Liver (tissue), 9 donors: ENCODE results near the gene SAMD1. TPM values are rescaled to one million over a fixed set of nuclear protein-coding genes. Genes with fewer than 3 reads are reported as not detected.

ENCODE experiments used
- DNase-seq: peaks from one replicate; pipeline ENCODE4 v3.0.0-alpha.2; 2017; ENCODE audit warnings: low spot score
- H3K27ac ChIP-seq, 2 donors: one replicate each; pipeline ENCODE4 v1.7.0; 2013; ENCODE audit warnings: inconsistent platforms in 2 of 2, low read length in 2 of 2, control low read depth in 1 of 2, low read depth in 1 of 2, mild to moderate bottlenecking in 1 of 2
- H3K27me3 ChIP-seq, 4 donors: one replicate each; pipeline versions ENCODE4 v1.6.1 to v1.7.0; 2013; ENCODE audit warnings: low read length in 3 of 4, inconsistent platforms in 1 of 4, mild to moderate bottlenecking in 1 of 4, moderate library complexity in 1 of 4; ENCODE audit not compliant: control insufficient read depth in 4 of 4, insufficient read depth in 4 of 4
- H3K36me3 ChIP-seq, 4 donors: one replicate each; pipeline versions ENCODE4 v1.6.1 to v1.7.0; 2013; ENCODE audit warnings: low read length in 3 of 4, mild to moderate bottlenecking in 3 of 4, low read depth in 1 of 4, moderate library complexity in 1 of 4; ENCODE audit not compliant: control insufficient read depth in 4 of 4, insufficient read depth in 3 of 4
- H3K4me1 ChIP-seq, 4 donors: one replicate each; pipeline versions ENCODE4 v1.6.1 to v1.7.0; 2013; ENCODE audit warnings: low read length in 3 of 4, mild to moderate bottlenecking in 3 of 4, moderate library complexity in 1 of 4; ENCODE audit not compliant: control insufficient read depth in 4 of 4, insufficient read depth in 4 of 4
- H3K4me3 ChIP-seq, 3 donors: one replicate each; pipeline versions ENCODE4 v1.6.1 to v1.7.0; 2013; ENCODE audit warnings: low read length in 3 of 3, control low read depth in 1 of 3, low read depth in 1 of 3, mild to moderate bottlenecking in 1 of 3
- H3K9ac ChIP-seq, 2 donors: one replicate each; pipeline ENCODE4 v1.7.0; 2013; ENCODE audit warnings: low read length in 2 of 2, mild to moderate bottlenecking in 2 of 2, moderate library complexity in 2 of 2, control low read depth in 1 of 2, low read depth in 1 of 2
- H3K9me3 ChIP-seq, 4 donors: one replicate each; pipeline versions ENCODE4 v1.6.1 to v1.7.0; 2013; ENCODE audit warnings: low read length in 3 of 4; ENCODE audit not compliant: control insufficient read depth in 4 of 4
- EGR1 ChIP-seq, 2 donors: IDR thresholded peaks; 2 replicates each; pipeline ENCODE4 v1.6.1; 2016 to 2018; ENCODE audit warnings: antibody characterized with exemption in 2 of 2, low read depth in 2 of 2
- FOXA1 ChIP-seq: IDR thresholded peaks from 2 replicates; pipeline ENCODE4 v1.6.1; 2016; ENCODE audit warnings: antibody characterized with exemption
- FOXA2 ChIP-seq: IDR thresholded peaks from 2 replicates; pipeline ENCODE4 v1.6.1; 2016; ENCODE audit warnings: antibody characterized with exemption
- GABPA ChIP-seq, 2 donors: IDR thresholded peaks in 1 of 2; conservative IDR thresholded peaks in 1 of 2; 2 replicates each; pipeline ENCODE4 v1.6.1; 2016; ENCODE audit warnings: antibody characterized with exemption in 2 of 2, mild to moderate bottlenecking in 1 of 2, moderate library complexity in 1 of 2
- HNF4A ChIP-seq, 2 donors: conservative IDR thresholded peaks; 2 replicates each; pipeline ENCODE4 v1.6.1; 2016; ENCODE audit warnings: antibody characterized with exemption in 2 of 2, mild to moderate bottlenecking in 2 of 2
- HNF4G ChIP-seq: IDR thresholded peaks from 2 replicates; pipeline ENCODE4 v1.6.1; 2016; ENCODE audit warnings: antibody characterized with exemption
- JUND ChIP-seq, 2 donors: IDR thresholded peaks; 2 replicates each; pipeline ENCODE4 v1.6.1; 2016; ENCODE audit warnings: antibody characterized with exemption in 2 of 2
- NR2F2 ChIP-seq: IDR thresholded peaks from 2 replicates; pipeline ENCODE4 v1.6.1; 2016; ENCODE audit warnings: antibody characterized with exemption
- RAD21 ChIP-seq, 2 donors: IDR thresholded peaks; 2 replicates each; pipeline ENCODE4 v1.6.1; 2016; ENCODE audit warnings: antibody characterized with exemption in 2 of 2, mild to moderate bottlenecking in 2 of 2
- RXRA ChIP-seq, 2 donors: IDR thresholded peaks; 2 replicates each; pipeline ENCODE4 v1.6.1; 2017 to 2018; ENCODE audit warnings: antibody characterized with exemption in 2 of 2, mild to moderate bottlenecking in 1 of 2
- SP1 ChIP-seq: IDR thresholded peaks from 2 replicates; pipeline ENCODE4 v1.6.1; 2018; ENCODE audit warnings: antibody characterized with exemption, mild to moderate bottlenecking
- TAF1 ChIP-seq: conservative IDR thresholded peaks from 2 replicates; pipeline ENCODE4 v1.6.1; 2016; ENCODE audit warnings: antibody characterized with exemption, mild to moderate bottlenecking
- YY1 ChIP-seq: IDR thresholded peaks from 2 replicates; pipeline ENCODE4 v1.6.1; 2016; ENCODE audit warnings: antibody characterized with exemption, mild to moderate bottlenecking
- WGBS: extraction: QIAGEN DNeasy Blood & Tissue Kit; methylation state at CpG from one replicate; pipeline ENCODE4 v1.1.7; 2013; 5-methylcytosine and 5-hydroxymethylcytosine counted together
- polyA plus RNA-seq, 2 donors: library from polyadenylated mRNA; stranded (reverse) in 1 of 2; unstranded in 1 of 2; fragments of 200-250 nt in 1 of 2; fragments of >200 nt in 1 of 2; fragmentation: Nextera tagmentation in 1 of 2; extraction: Ambion mirVana in 1 of 2; gene quantifications; one replicate each; pipeline versions ENCODE4 v1.2.1 to v1.2.3, GENCODE V29; 2013 to 2015
- total RNA-seq, 2 donors: library from RNA; depleted of rRNA; stranded (reverse); fragments of >200 nt; gene quantifications; one replicate each; pipeline ENCODE4 v1.2.3, GENCODE V29; 2014
- TF ChIP-seq, protein P1 (sequence below): fragments of 150-350 bp; IDR thresholded peaks from 2 replicates; pipeline ENCODE4 v1.5.1; 2017; ENCODE audit warnings: improper control_type of control experiment, low read depth, low read length; ENCODE audit not compliant: missing input control
- TF ChIP-seq, protein P2 (sequence below): IDR thresholded peaks from 2 replicates; pipeline ENCODE4 v1.6.1; 2016; ENCODE audit warnings: antibody characterized with exemption, mild to moderate bottlenecking
- TF ChIP-seq, protein P3 (sequence below): IDR thresholded peaks from 2 replicates; pipeline ENCODE4 v1.6.1; 2016; ENCODE audit warnings: antibody characterized with exemption
- TF ChIP-seq, protein P4 (sequence below): IDR thresholded peaks from 2 replicates; pipeline ENCODE4 v1.6.1; 2016; ENCODE audit warnings: antibody characterized with exemption
- TF ChIP-seq, protein P5 (sequence below): IDR thresholded peaks from 2 replicates; pipeline ENCODE4 v1.6.1; 2016; ENCODE audit warnings: antibody characterized with exemption
- donor health status: healthy.
- donor health status: healthy.
- donor health status: healthy.
- donor health status: healthy.
- donor health status: healthy.

SAMD1 gene
- total and polyA plus RNA-seq, 4 donors, result 2.1 to 33.0 (median 9.0) TPM

DNA sequence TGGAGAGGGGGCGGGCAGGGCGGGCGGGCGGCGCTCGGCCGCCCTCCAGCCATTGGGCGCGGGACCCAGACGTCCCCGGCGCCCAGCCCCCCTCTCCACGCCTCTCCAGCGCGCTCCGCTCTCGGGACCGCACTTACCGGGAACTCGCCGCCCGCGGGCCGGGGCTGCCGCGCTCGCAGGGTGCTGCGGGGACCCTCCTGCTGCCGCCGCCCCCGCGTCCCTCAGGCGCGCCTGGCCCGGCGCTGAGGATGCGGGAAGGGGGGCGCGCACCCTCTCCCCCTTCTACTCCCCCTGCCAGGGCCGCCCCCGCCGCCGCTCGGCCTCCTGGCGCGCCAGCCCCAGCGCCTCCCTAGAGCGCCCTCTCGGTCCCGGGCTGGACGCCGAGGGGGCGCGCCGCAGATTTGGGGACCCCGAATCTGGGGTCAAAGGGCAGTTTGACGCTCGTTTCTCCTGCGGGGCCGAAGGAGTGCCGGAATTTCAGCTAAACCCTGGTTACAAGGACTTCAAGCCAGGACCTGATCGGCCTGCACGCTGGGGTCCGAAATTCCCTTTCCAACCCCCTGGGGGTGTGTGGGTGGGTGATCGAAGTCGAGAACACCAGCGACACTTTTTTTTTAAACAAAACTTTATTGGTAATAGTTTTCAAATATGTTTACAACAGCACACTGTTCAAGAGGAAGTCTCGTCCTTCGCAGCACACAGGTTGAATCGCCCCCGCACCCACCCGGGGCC, 696 bp upstream of the SAMD1 start (continued):
- TF ChIP-seq, protein P1, sequence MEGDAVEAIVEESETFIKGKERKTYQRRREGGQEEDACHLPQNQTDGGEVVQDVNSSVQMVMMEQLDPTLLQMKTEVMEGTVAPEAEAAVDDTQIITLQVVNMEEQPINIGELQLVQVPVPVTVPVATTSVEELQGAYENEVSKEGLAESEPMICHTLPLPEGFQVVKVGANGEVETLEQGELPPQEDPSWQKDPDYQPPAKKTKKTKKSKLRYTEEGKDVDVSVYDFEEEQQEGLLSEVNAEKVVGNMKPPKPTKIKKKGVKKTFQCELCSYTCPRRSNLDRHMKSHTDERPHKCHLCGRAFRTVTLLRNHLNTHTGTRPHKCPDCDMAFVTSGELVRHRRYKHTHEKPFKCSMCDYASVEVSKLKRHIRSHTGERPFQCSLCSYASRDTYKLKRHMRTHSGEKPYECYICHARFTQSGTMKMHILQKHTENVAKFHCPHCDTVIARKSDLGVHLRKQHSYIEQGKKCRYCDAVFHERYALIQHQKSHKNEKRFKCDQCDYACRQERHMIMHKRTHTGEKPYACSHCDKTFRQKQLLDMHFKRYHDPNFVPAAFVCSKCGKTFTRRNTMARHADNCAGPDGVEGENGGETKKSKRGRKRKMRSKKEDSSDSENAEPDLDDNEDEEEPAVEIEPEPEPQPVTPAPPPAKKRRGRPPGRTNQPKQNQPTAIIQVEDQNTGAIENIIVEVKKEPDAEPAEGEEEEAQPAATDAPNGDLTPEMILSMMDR, result peak; percentile 10
- TF ChIP-seq HNF4A (conservative IDR thresholded peaks at IDR 0.05) (peak in 1 of 2 donors; percentile 34), NR2F2 (peak; percentile 57)

DNA sequence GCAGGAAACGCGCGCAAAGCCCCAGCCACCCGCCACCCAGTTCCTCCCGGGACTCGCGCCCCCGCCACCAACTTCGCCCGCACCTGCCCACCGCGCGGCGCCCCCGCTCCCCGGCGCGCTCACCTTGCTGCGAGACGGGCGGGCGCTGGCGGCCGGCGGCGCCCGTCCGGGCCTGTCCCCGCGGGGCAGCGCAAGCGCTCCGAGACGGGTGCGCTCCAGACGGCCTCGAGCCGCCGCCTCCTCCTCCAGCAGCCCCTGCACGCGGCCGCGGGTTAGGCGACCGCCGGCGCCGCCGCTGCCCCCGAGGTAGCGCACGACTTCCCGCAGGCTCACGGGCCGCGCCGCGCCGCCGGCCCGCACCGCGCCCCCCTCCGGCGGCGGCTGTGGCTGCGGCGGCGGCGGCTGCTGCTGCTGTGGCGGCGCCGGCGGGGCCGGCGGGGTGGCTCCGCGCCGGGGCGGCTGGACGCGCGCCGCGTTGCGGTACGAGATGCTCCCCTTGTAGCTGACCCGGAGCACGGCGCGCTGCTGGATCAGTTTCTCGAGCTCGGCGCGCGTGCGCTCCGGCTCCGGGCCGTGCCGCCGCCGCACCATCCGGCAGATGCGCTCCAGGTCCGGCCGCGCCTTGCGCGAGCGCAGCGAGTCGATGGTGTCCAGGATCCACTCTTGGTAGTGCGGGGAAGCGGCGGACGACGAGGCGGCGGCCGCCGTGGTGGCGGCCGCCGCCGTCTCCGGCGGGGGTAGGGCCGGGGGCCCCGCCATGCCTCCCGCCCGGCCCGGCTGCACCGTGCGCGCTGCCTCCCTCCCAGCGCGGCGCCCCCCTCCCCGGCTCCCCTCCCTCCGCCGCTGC, 666 bp downstream of the SAMD1 start:
- WGBS, result 2% methylated on average over 140 of the region's 142 CpGs
- Histone ChIP-seq H3K36me3 (peaks cover 0 to 1% (median 0%) of the 10 kb centered on the region in 4 donors), H3K9me3 (peaks cover 0 to 5% (median 3%) of the 10 kb centered on the region in 4 donors), H3K27me3 (no peaks in the 10 kb centered on the region), H3K4me3 (peak overlapping the region in 2 of 3 donors; percentile 55 to 89), H3K4me1 (peaks cover 7 to 21% (median 11%) of the 10 kb centered on the region in 4 donors), H3K9ac (no peak overlapping the region), H3K27ac (peak overlapping the region in 1 of 2 donors; percentile 46)
- TF ChIP-seq, protein P2, sequence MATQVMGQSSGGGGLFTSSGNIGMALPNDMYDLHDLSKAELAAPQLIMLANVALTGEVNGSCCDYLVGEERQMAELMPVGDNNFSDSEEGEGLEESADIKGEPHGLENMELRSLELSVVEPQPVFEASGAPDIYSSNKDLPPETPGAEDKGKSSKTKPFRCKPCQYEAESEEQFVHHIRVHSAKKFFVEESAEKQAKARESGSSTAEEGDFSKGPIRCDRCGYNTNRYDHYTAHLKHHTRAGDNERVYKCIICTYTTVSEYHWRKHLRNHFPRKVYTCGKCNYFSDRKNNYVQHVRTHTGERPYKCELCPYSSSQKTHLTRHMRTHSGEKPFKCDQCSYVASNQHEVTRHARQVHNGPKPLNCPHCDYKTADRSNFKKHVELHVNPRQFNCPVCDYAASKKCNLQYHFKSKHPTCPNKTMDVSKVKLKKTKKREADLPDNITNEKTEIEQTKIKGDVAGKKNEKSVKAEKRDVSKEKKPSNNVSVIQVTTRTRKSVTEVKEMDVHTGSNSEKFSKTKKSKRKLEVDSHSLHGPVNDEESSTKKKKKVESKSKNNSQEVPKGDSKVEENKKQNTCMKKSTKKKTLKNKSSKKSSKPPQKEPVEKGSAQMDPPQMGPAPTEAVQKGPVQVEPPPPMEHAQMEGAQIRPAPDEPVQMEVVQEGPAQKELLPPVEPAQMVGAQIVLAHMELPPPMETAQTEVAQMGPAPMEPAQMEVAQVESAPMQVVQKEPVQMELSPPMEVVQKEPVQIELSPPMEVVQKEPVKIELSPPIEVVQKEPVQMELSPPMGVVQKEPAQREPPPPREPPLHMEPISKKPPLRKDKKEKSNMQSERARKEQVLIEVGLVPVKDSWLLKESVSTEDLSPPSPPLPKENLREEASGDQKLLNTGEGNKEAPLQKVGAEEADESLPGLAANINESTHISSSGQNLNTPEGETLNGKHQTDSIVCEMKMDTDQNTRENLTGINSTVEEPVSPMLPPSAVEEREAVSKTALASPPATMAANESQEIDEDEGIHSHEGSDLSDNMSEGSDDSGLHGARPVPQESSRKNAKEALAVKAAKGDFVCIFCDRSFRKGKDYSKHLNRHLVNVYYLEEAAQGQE, result no peak
- TF ChIP-seq SP1 (no peak), RXRA (IDR thresholded peaks at IDR 0.05) (no peak), NR2F2 (no peak), JUND (IDR thresholded peaks at IDR 0.05) (no peak), HNF4G (no peak), EGR1 (IDR thresholded peaks at IDR 0.05; ENCODE audit: low read depth in 2 of 2) (no peak), FOXA2 (no peak), GABPA (IDR thresholded peaks at IDR 0.05 in 1 of 2, conservative IDR thresholded peaks at IDR 0.05 in 1 of 2) (no peak), TAF1 (no peak), YY1 (no peak), RAD21 (IDR thresholded peaks at IDR 0.05) (no peak), HNF4A (conservative IDR thresholded peaks at IDR 0.05) (no peak), FOXA1 (no peak)
- TF ChIP-seq, protein P3, sequence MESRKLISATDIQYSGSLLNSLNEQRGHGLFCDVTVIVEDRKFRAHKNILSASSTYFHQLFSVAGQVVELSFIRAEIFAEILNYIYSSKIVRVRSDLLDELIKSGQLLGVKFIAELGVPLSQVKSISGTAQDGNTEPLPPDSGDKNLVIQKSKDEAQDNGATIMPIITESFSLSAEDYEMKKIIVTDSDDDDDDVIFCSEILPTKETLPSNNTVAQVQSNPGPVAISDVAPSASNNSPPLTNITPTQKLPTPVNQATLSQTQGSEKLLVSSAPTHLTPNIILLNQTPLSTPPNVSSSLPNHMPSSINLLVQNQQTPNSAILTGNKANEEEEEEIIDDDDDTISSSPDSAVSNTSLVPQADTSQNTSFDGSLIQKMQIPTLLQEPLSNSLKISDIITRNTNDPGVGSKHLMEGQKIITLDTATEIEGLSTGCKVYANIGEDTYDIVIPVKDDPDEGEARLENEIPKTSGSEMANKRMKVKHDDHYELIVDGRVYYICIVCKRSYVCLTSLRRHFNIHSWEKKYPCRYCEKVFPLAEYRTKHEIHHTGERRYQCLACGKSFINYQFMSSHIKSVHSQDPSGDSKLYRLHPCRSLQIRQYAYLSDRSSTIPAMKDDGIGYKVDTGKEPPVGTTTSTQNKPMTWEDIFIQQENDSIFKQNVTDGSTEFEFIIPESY, result no peak
- TF ChIP-seq, protein P4, sequence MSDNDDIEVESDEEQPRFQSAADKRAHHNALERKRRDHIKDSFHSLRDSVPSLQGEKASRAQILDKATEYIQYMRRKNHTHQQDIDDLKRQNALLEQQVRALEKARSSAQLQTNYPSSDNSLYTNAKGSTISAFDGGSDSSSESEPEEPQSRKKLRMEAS, result no peak
- TF ChIP-seq, protein P1, result no peak
- TF ChIP-seq, protein P5, sequence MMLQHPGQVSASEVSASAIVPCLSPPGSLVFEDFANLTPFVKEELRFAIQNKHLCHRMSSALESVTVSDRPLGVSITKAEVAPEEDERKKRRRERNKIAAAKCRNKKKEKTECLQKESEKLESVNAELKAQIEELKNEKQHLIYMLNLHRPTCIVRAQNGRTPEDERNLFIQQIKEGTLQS, result no peak
- DNase-seq, result peak; percentile 52
